Trophoblast cell (in vitro differentiated cells and primary cell): ENCODE measurements around the gene CHAMP1.
"Not testable (repeated sequence)": the region's sequence is repeated elsewhere in the genome, so short reads cannot be mapped to it uniquely, and the experiment has no call there.

Experiments used
- DNase-seq, 2 donors: peaks; one replicate each; pipeline ENCODE4 v3.0.0-alpha.2; 2016
- H2AFZ ChIP-seq: 2 replicates; pipeline ENCODE4 v1.6.1; 2013; ENCODE audit warnings: low read length, moderate library complexity, mild to moderate bottlenecking; ENCODE audit not compliant: insufficient read depth, poor library complexity
- H2AK5ac ChIP-seq: 2 replicates; pipeline ENCODE4 v1.6.1; 2013; ENCODE audit warnings: mild to moderate bottlenecking, low read length
- H2BK120ac ChIP-seq: 2 replicates; pipeline ENCODE4 v1.6.1; 2013; ENCODE audit warnings: low read length, mild to moderate bottlenecking, moderate library complexity; ENCODE audit not compliant: insufficient read depth, poor library complexity
- H2BK12ac ChIP-seq: 2 replicates; pipeline ENCODE4 v1.6.1; 2013; ENCODE audit warnings: mild to moderate bottlenecking, low read length, moderate library complexity
- H2BK5ac ChIP-seq: 2 replicates; pipeline ENCODE4 v1.6.1; 2013; ENCODE audit warnings: low read length, low read depth, moderate library complexity, mild to moderate bottlenecking; ENCODE audit not compliant: poor library complexity
- H3K14ac ChIP-seq: 2 replicates; pipeline ENCODE4 v1.6.1; 2013; ENCODE audit warnings: mild to moderate bottlenecking, low read length
- H3K18ac ChIP-seq: 2 replicates; pipeline ENCODE4 v1.6.1; 2013; ENCODE audit warnings: mild to moderate bottlenecking, low read length
- H3K23ac ChIP-seq: 2 replicates; pipeline ENCODE4 v1.6.1; 2013; ENCODE audit warnings: low read length
- H3K27ac ChIP-seq: 2 replicates; pipeline ENCODE4 v1.5.1; 2013; ENCODE audit warnings: low read depth, mild to moderate bottlenecking, inconsistent platforms, low read length, moderate library complexity
- H3K27me3 ChIP-seq: 2 replicates; pipeline ENCODE4 v1.6.1; 2013; ENCODE audit warnings: inconsistent platforms, mild to moderate bottlenecking, low read length, moderate library complexity; ENCODE audit not compliant: insufficient read depth
- H3K36me3 ChIP-seq, 2 experiments: 1 replicate in 1 of 2; 2 replicates in 1 of 2; pipeline ENCODE4 v1.6.1; 2013; ENCODE audit warnings: low read length in 2 of 2, mild to moderate bottlenecking in 2 of 2, moderate library complexity in 1 of 2; ENCODE audit not compliant: insufficient read depth in 2 of 2, control insufficient read depth in 1 of 2
- H3K4ac ChIP-seq: 2 replicates; pipeline ENCODE4 v1.6.1; 2013; ENCODE audit warnings: low read depth, mild to moderate bottlenecking, low read length, moderate library complexity
- H3K4me1 ChIP-seq, 2 experiments: 1 replicate in 1 of 2; 2 replicates in 1 of 2; pipeline ENCODE4 v1.6.1; 2013; ENCODE audit warnings: low read length in 2 of 2, mild to moderate bottlenecking in 2 of 2, moderate library complexity in 1 of 2; ENCODE audit not compliant: insufficient read depth in 2 of 2, control insufficient read depth in 1 of 2
- H3K4me2 ChIP-seq: 2 replicates; pipeline ENCODE4 v1.6.1; 2013; ENCODE audit warnings: inconsistent platforms, mild to moderate bottlenecking, low read length, moderate library complexity
- H3K4me3 ChIP-seq: 2 replicates; pipeline ENCODE4 v1.5.1; 2013; ENCODE audit warnings: mild to moderate bottlenecking, low read depth, low read length, inconsistent platforms
- H3K79me1 ChIP-seq: one replicate; pipeline ENCODE4 v1.6.1; 2013; ENCODE audit warnings: low read length
- H3K79me2 ChIP-seq: 2 replicates; pipeline ENCODE4 v1.6.1; 2013; ENCODE audit warnings: low read length, mild to moderate bottlenecking; ENCODE audit not compliant: control insufficient read depth, insufficient read depth, poor library complexity
- H3K9ac ChIP-seq: 2 replicates; pipeline ENCODE4 v1.6.1; 2013; ENCODE audit warnings: mild to moderate bottlenecking, low read length
- H3K9me3 ChIP-seq: 2 replicates; pipeline ENCODE4 v1.6.1; 2013; ENCODE audit warnings: low read depth, mild to moderate bottlenecking, control low read depth, inconsistent platforms, low read length; ENCODE audit not compliant: insufficient read depth
- H4K12ac ChIP-seq: 2 replicates; pipeline ENCODE4 v1.6.1; 2013; ENCODE audit warnings: low read depth, mild to moderate bottlenecking, low read length, moderate library complexity
- H4K8ac ChIP-seq: 2 replicates; pipeline ENCODE4 v1.6.1; 2013; ENCODE audit warnings: low read depth, mild to moderate bottlenecking, low read length, moderate library complexity
- H4K91ac ChIP-seq: one replicate; pipeline ENCODE4 v1.6.1; 2013; ENCODE audit warnings: low read depth, mild to moderate bottlenecking, low read length, moderate library complexity
- WGBS: extraction: QIAGEN DNeasy Blood & Tissue Kit; methylation state at CpG from one replicate; pipeline ENCODE4 v1.1.7; 2013; ENCODE audit warnings: missing lambda C conversion rate; ENCODE audit not compliant: insufficient read length, insufficient coverage; ENCODE audit errors: extremely low coverage; 5-methylcytosine and 5-hydroxymethylcytosine counted together

Gene CHAMP1

GRCh38 chr13:114334305-114335053 lies 20.2 kb downstream of the CHAMP1 start:
- Histone ChIP-seq H4K91ac (no peak overlapping the region), H3K36me3 (no peaks in the 10 kb centered on the region), H3K23ac (no peak overlapping the region), H4K8ac (no peak overlapping the region), H3K18ac (no peak overlapping the region), H3K27ac (no peak overlapping the region), H2AFZ (no peak overlapping the region), H3K4me2 (no peak overlapping the region), H3K4me1 (no peaks in the 10 kb centered on the region), H3K27me3 (no peaks in the 10 kb centered on the region), H3K4me3 (no peak overlapping the region), H3K79me1 (no peaks in the 10 kb centered on the region), H2AK5ac (no peak overlapping the region), H3K9ac (no peak overlapping the region), H3K14ac (no peak overlapping the region), H3K79me2 (no peaks in the 10 kb centered on the region), H3K9me3 (no peaks in the 10 kb centered on the region), H4K12ac (no peak overlapping the region), H3K4ac (no peak overlapping the region), H2BK12ac (no peak overlapping the region), H2BK120ac (no peak overlapping the region), H2BK5ac (no peak overlapping the region)
- DNase-seq, result no peak
- no CpG with 5 or more reads among the region's 5 CpGs for WGBS

GRCh38 chr13:114336457-114336856 lies 22.2 kb downstream of the CHAMP1 start:
- not testable (repeated sequence) for H3K79me1 ChIP-seq, H4K91ac ChIP-seq, H3K18ac ChIP-seq, H3K27ac ChIP-seq, H4K8ac ChIP-seq, H3K79me2 ChIP-seq, H3K4me2 ChIP-seq, H3K9ac ChIP-seq, H3K27me3 ChIP-seq, H2BK5ac ChIP-seq, H2BK12ac ChIP-seq, H3K9me3 ChIP-seq, DNase-seq, H3K4me3 ChIP-seq, H3K36me3 ChIP-seq, H2AK5ac ChIP-seq, H3K4ac ChIP-seq, H4K12ac ChIP-seq, H3K14ac ChIP-seq, H3K4me1 ChIP-seq, H3K23ac ChIP-seq, H2AFZ ChIP-seq, H2BK120ac ChIP-seq
- no CpG with 5 or more reads among the region's 1 CpG for WGBS

- no peak overlapping the region for H3K9ac ChIP-seq
- H3K23ac ChIP-seq, result no peak overlapping the region
- H3K4me2 ChIP-seq, result no peak overlapping the region
- no peak overlapping the region for H2BK120ac ChIP-seq
- H3K36me3 ChIP-seq, result peaks cover 0 to 1% of the 10 kb centered on the region in 2 experiments
- no CpG with 5 or more reads among the region's 5 CpGs for WGBS
- no peak overlapping the region for H2AFZ ChIP-seq
- H3K27me3 ChIP-seq, result no peaks in the 10 kb centered on the region
- H2AK5ac ChIP-seq, result no peak overlapping the region
- H2BK5ac ChIP-seq, result no peak overlapping the region
- H4K8ac ChIP-seq, result no peak overlapping the region
- H3K14ac ChIP-seq, result no peak overlapping the region
- no peak overlapping the region for H3K18ac ChIP-seq
- H3K4ac ChIP-seq, result no peak overlapping the region
- H3K4me1 ChIP-seq, result no peaks in the 10 kb centered on the region
- no peak overlapping the region for H2BK12ac ChIP-seq
- peak in 1 of 2 donors; percentile 10 for DNase-seq
- no peak overlapping the region for H3K4me3 ChIP-seq
- no peaks in the 10 kb centered on the region for H3K79me1 ChIP-seq
- H4K12ac ChIP-seq, result no peak overlapping the region
- H4K91ac ChIP-seq, result no peak overlapping the region
- no peaks in the 10 kb centered on the region for H3K79me2 ChIP-seq
- no peaks in the 10 kb centered on the region for H3K9me3 ChIP-seq
- no peak overlapping the region for H3K27ac ChIP-seq
These were observed 24.7 kb downstream of the CHAMP1 start for GRCh38 chr13:114338959-114339358.

GRCh38 chr13:114339857-114340534 lies 25.7 kb downstream of the CHAMP1 start:
- Histone ChIP-seq H3K4me2 (no peak overlapping the region), H4K91ac (no peak overlapping the region), H3K27me3 (no peaks in the 10 kb centered on the region), H3K14ac (no peak overlapping the region), H4K8ac (no peak overlapping the region), H2BK12ac (no peak overlapping the region), H3K9me3 (no peaks in the 10 kb centered on the region), H2AK5ac (no peak overlapping the region), H3K27ac (no peak overlapping the region), H2AFZ (no peak overlapping the region), H2BK5ac (no peak overlapping the region), H2BK120ac (no peak overlapping the region), H4K12ac (no peak overlapping the region), H3K9ac (no peak overlapping the region), H3K4me3 (no peak overlapping the region), H3K18ac (no peak overlapping the region), H3K36me3 (peaks cover 0 to 1% of the 10 kb centered on the region in 2 experiments), H3K4me1 (no peaks in the 10 kb centered on the region), H3K23ac (no peak overlapping the region), H3K4ac (no peak overlapping the region), H3K79me2 (no peaks in the 10 kb centered on the region), H3K79me1 (no peaks in the 10 kb centered on the region)
- no CpG with 5 or more reads among the region's 10 CpGs for WGBS
- peak in 1 of 2 donors; percentile 50 for DNase-seq
